ENCODE measurements around the gene UBXN1. TPM values are rescaled to one million over a fixed set of nuclear protein-coding genes. Genes with fewer than 3 reads are reported as not detected.
A peak's percentile ranks its signal among the peaks of the same experiment; 100 is the strongest.
"Not testable (repeated sequence)": the region's sequence is repeated elsewhere in the genome, so short reads cannot be mapped to it uniquely, and the experiment has no call there.

Gene UBXN1
- total and polyA plus RNA-seq, 5 donors from 2014 or later = 204 to 252 (median 224) TPM

- H3K36me3 ChIP-seq (ENCODE audit: control insufficient read depth, insufficient read depth, low read length); H3K27me3 Mint-ChIP-seq; H3K9me3 ChIP-seq (ENCODE audit: control insufficient read depth in 2 of 2, low read length in 2 of 2); H3K27me3 ChIP-seq (ENCODE audit: control insufficient read depth, insufficient read depth, low read length); H3K27ac ChIP-seq (ENCODE audit: insufficient read depth, low read length, poor library complexity, severe bottlenecking); H3K4me1 ChIP-seq (ENCODE audit: control insufficient read depth, insufficient read depth, low read length, poor library complexity, severe bottlenecking); DNase-seq; ATAC-seq (ENCODE audit: low read depth in 2 of 2); H3K4me1 Mint-ChIP-seq; H3K27ac Mint-ChIP-seq; H3K9me3 Mint-ChIP-seq; H3K4me3 Mint-ChIP-seq; H3K4me3 ChIP-seq (ENCODE audit: low read depth, low read length): not testable (repeated sequence)
- peaks cover 16% of the 10 kb centered on the region for H3K36me3 Mint-ChIP-seq
Measured at GRCh38 chr11:62693624-62694023, 14.8 kb upstream of the UBXN1 start.

GRCh38 chr11:62689421-62690183 is 10.7 kb upstream of the UBXN1 start, which contains the start of gene LRRN4CL:
Gene LRRN4CL, minus strand, starts transcription at chr11:62689530. Its CDS starts 1,022 bp downstream, at chr11:62688508.
- DNase-seq = no peak
- H3K4me1 Mint-ChIP-seq = peaks cover 0 to 3% (median 3%) of the 10 kb centered on the region in 4 donors
- H3K36me3 ChIP-seq (ENCODE audit: control insufficient read depth, insufficient read depth, low read length) = no peaks in the 10 kb centered on the region
- peaks cover 4% of the 10 kb centered on the region for H3K27me3 Mint-ChIP-seq
- no peak within 1 kb of the TSS for H3K27ac ChIP-seq (ENCODE audit: insufficient read depth, low read length, poor library complexity, severe bottlenecking)
- peaks cover 2% of the 10 kb centered on the region for H3K27me3 ChIP-seq (ENCODE audit: control insufficient read depth, insufficient read depth, low read length)
- H3K36me3 Mint-ChIP-seq = peaks cover 15% of the 10 kb centered on the region
- no peak within 1 kb of the TSS for H3K4me3 Mint-ChIP-seq
- H3K4me3 ChIP-seq (ENCODE audit: low read depth, low read length) = no peak within 1 kb of the TSS
- H3K27ac Mint-ChIP-seq = no peak within 1 kb of the TSS
- ATAC-seq (ENCODE audit: low read depth in 2 of 2) = no peak
- H3K9me3 ChIP-seq (ENCODE audit: control insufficient read depth in 2 of 2, low read length in 2 of 2) = no peaks in the 10 kb centered on the region
- H3K9me3 Mint-ChIP-seq = no peaks in the 10 kb centered on the region
- no peaks in the 10 kb centered on the region for H3K4me1 ChIP-seq (ENCODE audit: control insufficient read depth, insufficient read depth, low read length, poor library complexity, severe bottlenecking)

GRCh38 chr11:62688491-62688890 is 9.6 kb upstream of the UBXN1 start:
- H3K9me3 Mint-ChIP-seq = no peaks in the 10 kb centered on the region
- Histone ChIP-seq H3K27me3 (ENCODE audit: control insufficient read depth, insufficient read depth, low read length) (peaks cover 2% of the 10 kb centered on the region), H3K9me3 (ENCODE audit: control insufficient read depth in 2 of 2, low read length in 2 of 2) (no peaks in the 10 kb centered on the region), H3K4me1 (ENCODE audit: control insufficient read depth, insufficient read depth, low read length, poor library complexity, severe bottlenecking) (no peaks in the 10 kb centered on the region), H3K27ac (ENCODE audit: insufficient read depth, low read length, poor library complexity, severe bottlenecking) (no peak overlapping the region), H3K36me3 (ENCODE audit: control insufficient read depth, insufficient read depth, low read length) (no peaks in the 10 kb centered on the region), H3K4me3 (ENCODE audit: low read depth, low read length) (no peak overlapping the region)
- DNase-seq (no peak), ATAC-seq (ENCODE audit: low read depth in 2 of 2) (no peak)
- peaks cover 13% of the 10 kb centered on the region for H3K36me3 Mint-ChIP-seq
- H3K4me3 Mint-ChIP-seq = no peak overlapping the region
- H3K27ac Mint-ChIP-seq = no peak overlapping the region
- H3K4me1 Mint-ChIP-seq = peaks cover 0 to 3% (median 0%) of the 10 kb centered on the region in 4 donors
- peaks cover 4% of the 10 kb centered on the region for H3K27me3 Mint-ChIP-seq

GRCh38 chr11:62687508-62688396 is 8.9 kb upstream of the UBXN1 start:
- ATAC-seq (ENCODE audit: low read depth in 2 of 2) (no peak), DNase-seq (no peak)
- H3K36me3 Mint-ChIP-seq = peaks cover 11% of the 10 kb centered on the region
- H3K9me3 Mint-ChIP-seq = no peaks in the 10 kb centered on the region
- peaks cover 0 to 3% (median 0%) of the 10 kb centered on the region in 4 donors for H3K4me1 Mint-ChIP-seq
- H3K27me3 Mint-ChIP-seq = peaks cover 4% of the 10 kb centered on the region
- H3K27ac Mint-ChIP-seq = no peak overlapping the region
- Histone ChIP-seq H3K36me3 (ENCODE audit: control insufficient read depth, insufficient read depth, low read length) (no peaks in the 10 kb centered on the region), H3K4me3 (ENCODE audit: low read depth, low read length) (no peak overlapping the region), H3K27ac (ENCODE audit: insufficient read depth, low read length, poor library complexity, severe bottlenecking) (no peak overlapping the region), H3K27me3 (ENCODE audit: control insufficient read depth, insufficient read depth, low read length) (peaks cover 2% of the 10 kb centered on the region), H3K9me3 (ENCODE audit: control insufficient read depth in 2 of 2, low read length in 2 of 2) (no peaks in the 10 kb centered on the region), H3K4me1 (ENCODE audit: control insufficient read depth, insufficient read depth, low read length, poor library complexity, severe bottlenecking) (no peaks in the 10 kb centered on the region)
- H3K4me3 Mint-ChIP-seq = no peak overlapping the region

GRCh38 chr11:62682518-62682917 is 3.6 kb upstream of the UBXN1 start:
- H3K36me3 ChIP-seq (ENCODE audit: control insufficient read depth, insufficient read depth, low read length) = peaks cover 3% of the 10 kb centered on the region
- Mint-ChIP-seq H3K36me3 (peaks cover 5% of the 10 kb centered on the region), H3K4me3 (no peak overlapping the region), H3K27ac (no peak overlapping the region), H3K9me3 (no peaks in the 10 kb centered on the region), H3K27me3 (no peaks in the 10 kb centered on the region), H3K4me1 (peaks cover 5 to 26% (median 18%) of the 10 kb centered on the region in 4 donors)
- ATAC-seq (ENCODE audit: low read depth in 2 of 2) (no peak), DNase-seq (no peak)
- H3K4me3 ChIP-seq (ENCODE audit: low read depth, low read length) = no peak overlapping the region
- peaks cover 2% of the 10 kb centered on the region for H3K27me3 ChIP-seq (ENCODE audit: control insufficient read depth, insufficient read depth, low read length)
- no peaks in the 10 kb centered on the region for H3K9me3 ChIP-seq (ENCODE audit: control insufficient read depth in 2 of 2, low read length in 2 of 2)
- H3K4me1 ChIP-seq (ENCODE audit: control insufficient read depth, insufficient read depth, low read length, poor library complexity, severe bottlenecking) = peaks cover 16% of the 10 kb centered on the region
- H3K27ac ChIP-seq (ENCODE audit: insufficient read depth, low read length, poor library complexity, severe bottlenecking) = no peak overlapping the region

- Mint-ChIP-seq H3K9me3 (no peaks in the 10 kb centered on the region), H3K36me3 (peaks cover 15% of the 10 kb centered on the region), H3K4me1 (peaks cover 5 to 33% (median 24%) of the 10 kb centered on the region in 4 donors), H3K27me3 (no peaks in the 10 kb centered on the region), H3K4me3 (peak overlapping the region; percentile 64 to 91 (median 88)), H3K27ac (peak overlapping the region in 2 of 3 donors; percentile 52 to 83)
- Histone ChIP-seq H3K36me3 (ENCODE audit: control insufficient read depth, insufficient read depth, low read length) (peaks cover 18% of the 10 kb centered on the region), H3K27me3 (ENCODE audit: control insufficient read depth, insufficient read depth, low read length) (no peaks in the 10 kb centered on the region), H3K27ac (ENCODE audit: insufficient read depth, low read length, poor library complexity, severe bottlenecking) (peak overlapping the region; percentile 33), H3K9me3 (ENCODE audit: control insufficient read depth in 2 of 2, low read length in 2 of 2) (no peaks in the 10 kb centered on the region), H3K4me1 (ENCODE audit: control insufficient read depth, insufficient read depth, low read length, poor library complexity, severe bottlenecking) (peaks cover 29% of the 10 kb centered on the region), H3K4me3 (ENCODE audit: low read depth, low read length) (no peak overlapping the region)
- ATAC-seq (ENCODE audit: low read depth in 2 of 2) = peak; percentile 74 to 76
- peak in 2 of 3 donors; percentile 58 to 77 for DNase-seq
Measured at GRCh38 chr11:62680825-62681240, 2.0 kb upstream of the UBXN1 start.

- no peaks in the 10 kb centered on the region for H3K9me3 Mint-ChIP-seq
- H3K27me3 ChIP-seq (ENCODE audit: control insufficient read depth, insufficient read depth, low read length) = no peaks in the 10 kb centered on the region
- H3K4me1 Mint-ChIP-seq = peaks cover 5 to 48% (median 28%) of the 10 kb centered on the region in 4 donors
- peak in 1 of 2 donors; percentile 7 for ATAC-seq (ENCODE audit: low read depth in 2 of 2)
- H3K9me3 ChIP-seq (ENCODE audit: control insufficient read depth in 2 of 2, low read length in 2 of 2) = no peaks in the 10 kb centered on the region
- peak overlapping the region; percentile 95 for H3K27ac ChIP-seq (ENCODE audit: insufficient read depth, low read length, poor library complexity, severe bottlenecking)
- H3K4me3 Mint-ChIP-seq = peak overlapping the region; percentile 91 to 97 (median 94)
- no peaks in the 10 kb centered on the region for H3K27me3 Mint-ChIP-seq
- peaks cover 27% of the 10 kb centered on the region for H3K36me3 ChIP-seq (ENCODE audit: control insufficient read depth, insufficient read depth, low read length)
- H3K27ac Mint-ChIP-seq = peak overlapping the region; percentile 93 to 96 (median 96)
- peak overlapping the region; percentile 90 for H3K4me3 ChIP-seq (ENCODE audit: low read depth, low read length)
- H3K36me3 Mint-ChIP-seq = peaks cover 18% of the 10 kb centered on the region
- no peak for DNase-seq
- H3K4me1 ChIP-seq (ENCODE audit: control insufficient read depth, insufficient read depth, low read length, poor library complexity, severe bottlenecking) = peaks cover 29% of the 10 kb centered on the region
Measured at GRCh38 chr11:62678433-62678769, 472 bp downstream of the UBXN1 start.
